Mucosa of rectum (tissue), 2 donors: Measurements from ENCODE around the gene REM1.
A peak's percentile ranks its signal among the peaks of the same experiment; 100 is the strongest.
"Not testable (repeated sequence)": the region's sequence is repeated elsewhere in the genome, so short reads cannot be mapped to it uniquely, and the experiment has no call there.

ENCODE experiments used
- H3K27ac ChIP-seq, 2 donors: one replicate each; pipeline ENCODE4 v1.7.0; 2013; ENCODE audit warnings: inconsistent platforms in 2 of 2, low read depth in 2 of 2, low read length in 2 of 2
- H3K27me3 ChIP-seq, 2 donors: one replicate each; pipeline ENCODE4 v1.7.0; 2013; ENCODE audit warnings: low read length in 2 of 2; ENCODE audit not compliant: control insufficient read depth in 2 of 2, insufficient read depth in 2 of 2
- H3K36me3 ChIP-seq, 2 donors: one replicate each; pipeline ENCODE4 v1.7.0; 2013; ENCODE audit warnings: low read length in 2 of 2; ENCODE audit not compliant: control insufficient read depth in 2 of 2, insufficient read depth in 2 of 2
- H3K4me1 ChIP-seq, 2 donors: one replicate each; pipeline ENCODE4 v1.7.0; 2013; ENCODE audit warnings: low read length in 2 of 2, mild to moderate bottlenecking in 1 of 2; ENCODE audit not compliant: control insufficient read depth in 2 of 2, insufficient read depth in 2 of 2
- H3K4me3 ChIP-seq, 2 donors: one replicate each; pipeline ENCODE4 v1.7.0; 2013; ENCODE audit warnings: low read length in 2 of 2
- H3K9ac ChIP-seq, 2 donors: one replicate each; pipeline ENCODE4 v1.7.0; 2013; ENCODE audit warnings: low read length in 2 of 2, low read depth in 1 of 2, mild to moderate bottlenecking in 1 of 2
- H3K9me3 ChIP-seq, 2 donors: one replicate each; pipeline ENCODE4 v1.7.0; 2013; ENCODE audit warnings: low read length in 2 of 2; ENCODE audit not compliant: control insufficient read depth in 2 of 2
- donor health status: healthy.
- donor health status: Normal muscosa, but diverticular disease.

The REM1 gene

GRCh38 chr20:31474758-31475427 is at the start of gene REM1, which contains the start of gene DEFB124:
Gene REM1 (plus strand): TSS chr20:31475288. CDS start chr20:31476446, 1,158 bp downstream.
Gene DEFB124 (minus strand): TSS chr20:31475127. CDS start chr20:31473013, 2,114 bp downstream.
- Histone ChIP-seq H3K36me3 (no peaks in the 10 kb centered on the region), H3K9me3 (no peaks in the 10 kb centered on the region), H3K4me1 (peaks cover 0 to 4% of the 10 kb centered on the region in 2 donors), H3K4me3 (peak within 1 kb of the TSS; percentile 40 to 61), H3K27me3 (peaks cover 5 to 8% of the 10 kb centered on the region in 2 donors), H3K9ac (peak within 1 kb of the TSS; percentile 34 to 58), H3K27ac (peak within 1 kb of the TSS in 1 of 2 donors; percentile 21)

GRCh38 chr20:31425797-31426196 is 49.3 kb upstream of the REM1 start:
- H3K27ac ChIP-seq, result no peak overlapping the region
- H3K4me3 ChIP-seq, result no peak overlapping the region
- no peaks in the 10 kb centered on the region for H3K36me3 ChIP-seq
- H3K27me3 ChIP-seq, result no peaks in the 10 kb centered on the region
- no peaks in the 10 kb centered on the region for H3K4me1 ChIP-seq
- no peaks in the 10 kb centered on the region for H3K9me3 ChIP-seq
- no peak overlapping the region for H3K9ac ChIP-seq

- not testable (repeated sequence) for H3K9me3 ChIP-seq, H3K9ac ChIP-seq, H3K4me1 ChIP-seq, H3K36me3 ChIP-seq, H3K27me3 ChIP-seq, H3K27ac ChIP-seq, H3K4me3 ChIP-seq
Observed at GRCh38 chr20:31426891-31427551, 48.1 kb upstream of the REM1 start.

GRCh38 chr20:31427576-31427975 is 47.5 kb upstream of the REM1 start:
- not testable (repeated sequence) for H3K27ac ChIP-seq, H3K4me3 ChIP-seq, H3K27me3 ChIP-seq, H3K9me3 ChIP-seq, H3K4me1 ChIP-seq, H3K36me3 ChIP-seq, H3K9ac ChIP-seq

- Histone ChIP-seq H3K27ac (no peak overlapping the region), H3K4me1 (no peaks in the 10 kb centered on the region), H3K36me3 (no peaks in the 10 kb centered on the region), H3K9ac (no peak overlapping the region), H3K9me3 (no peaks in the 10 kb centered on the region), H3K27me3 (no peaks in the 10 kb centered on the region), H3K4me3 (no peak overlapping the region)
Observed at GRCh38 chr20:31430568-31431115, 44.4 kb upstream of the REM1 start.

GRCh38 chr20:31440012-31440659 is 35.0 kb upstream of the REM1 start, which contains the start of gene DEFB123:
Gene DEFB123 (plus strand): TSS chr20:31440632. CDS start chr20:31440699, 67 bp downstream.
- Histone ChIP-seq H3K36me3 (no peaks in the 10 kb centered on the region), H3K27ac (no peak within 1 kb of the TSS), H3K4me1 (no peaks in the 10 kb centered on the region), H3K9ac (no peak within 1 kb of the TSS), H3K4me3 (no peak within 1 kb of the TSS), H3K27me3 (no peaks in the 10 kb centered on the region), H3K9me3 (no peaks in the 10 kb centered on the region)

GRCh38 chr20:31446084-31446819 is 28.8 kb upstream of the REM1 start:
- Histone ChIP-seq H3K4me3 (no peak overlapping the region), H3K36me3 (no peaks in the 10 kb centered on the region), H3K4me1 (no peaks in the 10 kb centered on the region), H3K27ac (no peak overlapping the region), H3K27me3 (no peaks in the 10 kb centered on the region), H3K9me3 (no peaks in the 10 kb centered on the region), H3K9ac (no peak overlapping the region)

GRCh38 chr20:31449511-31450414 is 25.3 kb upstream of the REM1 start:
- Histone ChIP-seq H3K4me3 (no peak overlapping the region), H3K27ac (no peak overlapping the region), H3K4me1 (no peaks in the 10 kb centered on the region), H3K9me3 (no peaks in the 10 kb centered on the region), H3K9ac (no peak overlapping the region), H3K27me3 (no peaks in the 10 kb centered on the region), H3K36me3 (no peaks in the 10 kb centered on the region)

GRCh38 chr20:31452575-31452974 is 22.5 kb upstream of the REM1 start:
- Histone ChIP-seq H3K9me3 (no peaks in the 10 kb centered on the region), H3K36me3 (no peaks in the 10 kb centered on the region), H3K27ac (no peak overlapping the region), H3K4me1 (no peaks in the 10 kb centered on the region), H3K27me3 (no peaks in the 10 kb centered on the region), H3K4me3 (no peak overlapping the region), H3K9ac (no peak overlapping the region)
